K562 (cell line): ENCODE measurements around the gene STX12.
"Not testable (repeated sequence)": the region's sequence is repeated elsewhere in the genome, so short reads cannot be mapped to it uniquely, and the experiment has no call there.

ENCODE experiments used
- ELF2 ChIP-seq: fragments of 250-450 bp; sonication (Bioruptor Pico); IDR thresholded peaks from 2 replicates; pipeline ENCODE4 v1.5.0; 2021; ENCODE audit warnings: mild to moderate bottlenecking
- JUNB ChIP-seq: fragments of 450-650 bp; formaldehyde crosslinking; conservative IDR thresholded peaks from 2 replicates; pipeline ENCODE4 v1.4.0; 2020; ENCODE audit warnings: mild to moderate bottlenecking
- NFRKB ChIP-seq: fragments of 450-650 bp; IDR thresholded peaks from 2 replicates; pipeline ENCODE4 v1.6.1; 2016; ENCODE audit warnings: low read depth
- PHF8 ChIP-seq: fragments of 200-600 bp; sonication (generic); IDR thresholded peaks from 2 replicates; pipeline ENCODE4 v1.6.1; 2012; ENCODE audit warnings: mixed run types, mild to moderate bottlenecking, inconsistent platforms, low read length, moderate library complexity, borderline replicate concordance
- PREB ChIP-seq: sonication (generic); formaldehyde crosslinking; IDR thresholded peaks from 2 replicates; pipeline ENCODE4 v1.8.1; 2023; ENCODE audit warnings: mild to moderate bottlenecking, missing genetic modification reagents
- REST ChIP-seq, 2 experiments: fragments of 450-650 bp; formaldehyde crosslinking in 1 of 2; IDR thresholded peaks; 2 replicates each; pipeline versions ENCODE4 v1.4.0 to v1.6.1; 2014 to 2020; ENCODE audit warnings: mild to moderate bottlenecking in 2 of 2, borderline replicate concordance in 1 of 2, low read depth in 1 of 2
- SMAD3 ChIP-seq: fragments of 450-650 bp; formaldehyde crosslinking; conservative IDR thresholded peaks from 2 replicates; pipeline ENCODE4 v1.4.0; 2020; ENCODE audit warnings: mild to moderate bottlenecking

GRCh38 chr1:27776276-27776675 lies 3.3 kb downstream of the STX12 start:
- not testable (repeated sequence) for TF ChIP-seq SMAD3; JUNB (CRISPR knock-in tag); ELF2 (CRISPR knock-in tag); REST (IDR thresholded peaks at IDR 0.05; ENCODE audit: borderline replicate concordance); REST (CRISPR knock-in tag; IDR thresholded peaks at IDR 0.05; ENCODE audit: low read depth); NFRKB; PREB (CRISPR knock-in tag); PHF8
